ENCODE results near the gene ANGPTL7.

DNA sequence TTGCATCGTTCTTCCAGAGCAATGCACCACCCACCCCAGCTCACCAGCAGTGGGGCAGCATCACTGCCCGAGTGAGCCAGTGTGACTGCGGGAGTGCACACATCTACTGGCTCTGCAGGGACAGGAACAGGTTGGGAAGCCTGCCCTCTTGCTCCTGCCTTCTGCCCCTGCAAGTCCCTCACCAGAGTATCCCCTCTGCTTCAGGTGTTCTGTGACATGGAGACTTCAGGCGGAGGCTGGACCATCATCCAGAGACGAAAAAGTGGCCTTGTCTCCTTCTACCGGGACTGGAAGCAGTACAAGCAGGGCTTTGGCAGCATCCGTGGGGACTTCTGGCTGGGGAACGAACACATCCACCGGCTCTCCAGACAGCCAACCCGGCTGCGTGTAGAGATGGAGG lies 4.2 kb downstream of the ANGPTL7 start:
- TF ChIP-seq POLR2A (IDR thresholded peaks at IDR 0.05) (no peak), POLR2AphosphoS5 (IDR thresholded peaks at IDR 0.05) (no peak), EP300 (IDR thresholded peaks at IDR 0.05) (no peak)
- TF ChIP-seq, protein P1, sequence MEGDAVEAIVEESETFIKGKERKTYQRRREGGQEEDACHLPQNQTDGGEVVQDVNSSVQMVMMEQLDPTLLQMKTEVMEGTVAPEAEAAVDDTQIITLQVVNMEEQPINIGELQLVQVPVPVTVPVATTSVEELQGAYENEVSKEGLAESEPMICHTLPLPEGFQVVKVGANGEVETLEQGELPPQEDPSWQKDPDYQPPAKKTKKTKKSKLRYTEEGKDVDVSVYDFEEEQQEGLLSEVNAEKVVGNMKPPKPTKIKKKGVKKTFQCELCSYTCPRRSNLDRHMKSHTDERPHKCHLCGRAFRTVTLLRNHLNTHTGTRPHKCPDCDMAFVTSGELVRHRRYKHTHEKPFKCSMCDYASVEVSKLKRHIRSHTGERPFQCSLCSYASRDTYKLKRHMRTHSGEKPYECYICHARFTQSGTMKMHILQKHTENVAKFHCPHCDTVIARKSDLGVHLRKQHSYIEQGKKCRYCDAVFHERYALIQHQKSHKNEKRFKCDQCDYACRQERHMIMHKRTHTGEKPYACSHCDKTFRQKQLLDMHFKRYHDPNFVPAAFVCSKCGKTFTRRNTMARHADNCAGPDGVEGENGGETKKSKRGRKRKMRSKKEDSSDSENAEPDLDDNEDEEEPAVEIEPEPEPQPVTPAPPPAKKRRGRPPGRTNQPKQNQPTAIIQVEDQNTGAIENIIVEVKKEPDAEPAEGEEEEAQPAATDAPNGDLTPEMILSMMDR (IDR thresholded peaks at IDR 0.05): no peak
